SK-N-SH (cell line): Measurements from ENCODE around the gene CDX2. TPM values are rescaled to one million over a fixed set of nuclear protein-coding genes. Genes with fewer than 3 reads are reported as not detected.
A peak's percentile ranks its signal among the peaks of the same experiment; 100 is the strongest.

ENCODE experiments used
- CTCF ChIA-PET: fragments of 300-600, 350-600 bp; formaldehyde crosslinking; extraction: SDS; loops from one replicate; lab custom pipeline; 2021; lab: Yijun Ruan, JAX
- POLR2A ChIA-PET: fragments of 350-600 bp; sonication (Branson Sonifier 250); formaldehyde crosslinking; extraction: SDS; loops from one replicate; lab custom pipeline; 2020; ENCODE audit warnings: antibody characterized with exemption, inconsistent platforms; lab: Yijun Ruan, JAX
- DNase-seq: peaks from one replicate; pipeline ENCODE4 v3.0.0; 2012
- H2AFZ ChIP-seq: fragments of 200-600 bp; sonication (generic); 2 replicates; pipeline ENCODE4 v1.8.1; 2016; ENCODE audit warnings: antibody characterized with exemption, mild to moderate bottlenecking, low read depth
- H3F3A ChIP-seq: fragments of 200-600 bp; sonication (generic); replicated peaks from 2 replicates; pipeline ENCODE3; 2016; ENCODE audit warnings: antibody characterized with exemption, mild to moderate bottlenecking; ENCODE audit not compliant: insufficient read depth
- H3K27ac ChIP-seq, 2 experiments: fragments of 200-500 bp in 1 of 2; fragments of 200-600 bp in 1 of 2; sonication (Bioruptor generic) in 1 of 2; sonication (generic), shearing (Covaris generic) in 1 of 2; 2 replicates each; pipeline versions ENCODE4 v1.5.1 to v1.6.1; 2014 to 2016; ENCODE audit warnings: low read depth in 2 of 2, inconsistent platforms in 1 of 2, low read length in 1 of 2, mild to moderate bottlenecking in 1 of 2, mixed read lengths in 1 of 2
- H3K27me3 ChIP-seq: fragments of 200-600 bp; sonication (generic), shearing (Covaris generic); 2 replicates; pipeline ENCODE4 v1.6.1; 2016; ENCODE audit warnings: mixed run types; ENCODE audit not compliant: insufficient read depth
- H3K36me3 ChIP-seq, 2 experiments: fragments of 200-500 bp in 1 of 2; fragments of 200-600 bp in 1 of 2; sonication (Bioruptor generic) in 1 of 2; sonication (generic) in 1 of 2; replicated peaks in 1 of 2; 2 replicates each; pipeline versions ENCODE3 to v1.5.1; 2014 to 2016; ENCODE audit warnings: low read length in 1 of 2, mild to moderate bottlenecking in 1 of 2; ENCODE audit not compliant: insufficient read depth in 2 of 2, control insufficient read depth in 1 of 2
- H3K4me1 ChIP-seq, 2 experiments: fragments of 200-500 bp in 1 of 2; fragments of 200-600 bp in 1 of 2; sonication (Bioruptor generic) in 1 of 2; sonication (generic), shearing (Covaris generic) in 1 of 2; 2 replicates each; pipeline versions ENCODE4 v1.5.1 to v1.6.1; 2014 to 2016; ENCODE audit warnings: low read depth in 1 of 2, low read length in 1 of 2, mixed run types in 1 of 2; ENCODE audit not compliant: insufficient read depth in 2 of 2, control insufficient read depth in 1 of 2
- H3K4me2 ChIP-seq: fragments of 200-600 bp; sonication (generic), shearing (Covaris generic); 2 replicates; pipeline ENCODE4 v1.6.1; 2017; ENCODE audit warnings: mixed run types
- H3K4me3 ChIP-seq, 2 experiments: fragments of 200-500 bp in 1 of 2; fragments of 200-600 bp in 1 of 2; sonication (Bioruptor generic) in 1 of 2; sonication (generic), shearing (Covaris generic) in 1 of 2; 2 replicates each; pipeline versions ENCODE4 v1.5.1 to v1.8.1; 2014 to 2016; ENCODE audit warnings: low read depth in 2 of 2, inconsistent platforms in 1 of 2, low read length in 1 of 2, mild to moderate bottlenecking in 1 of 2, mixed read lengths in 1 of 2, moderate library complexity in 1 of 2
- H3K79me2 ChIP-seq: fragments of 200-600 bp; sonication (generic); 2 replicates; pipeline ENCODE4 v1.8.1; 2017; ENCODE audit warnings: mild to moderate bottlenecking; ENCODE audit not compliant: insufficient read depth
- H3K9ac ChIP-seq: fragments of 200-600 bp; sonication (generic); 2 replicates; pipeline ENCODE4 v1.6.1; 2017; ENCODE audit warnings: mixed run types
- H3K9me2 ChIP-seq: fragments of 200-600 bp; sonication (generic); 2 replicates; pipeline ENCODE4 v1.6.1; 2017; ENCODE audit warnings: mixed run types
- H3K9me3 ChIP-seq: fragments of 200-600 bp; sonication (generic); 2 replicates; pipeline ENCODE4 v1.6.1; 2017; ENCODE audit warnings: mixed run types, mild to moderate bottlenecking, moderate library complexity
- H4K20me1 ChIP-seq: fragments of 200-600 bp; sonication (generic); 2 replicates; pipeline ENCODE4 v1.6.1; 2017; ENCODE audit warnings: mild to moderate bottlenecking, mixed run types; ENCODE audit not compliant: insufficient read depth
- CHD2 ChIP-seq: fragments of 150-350 bp; IDR thresholded peaks from 2 replicates; pipeline ENCODE4 v1.6.1; 2018; ENCODE audit warnings: low read length; ENCODE audit not compliant: partially characterized antibody
- EP300 ChIP-seq, 2 experiments: IDR thresholded peaks; 2 replicates each; pipeline versions ENCODE4 v1.4.0 to v1.6.1; 2012; ENCODE audit warnings: borderline replicate concordance in 1 of 2, low read depth in 1 of 2, low read length in 1 of 2
- EZH2phosphoT487 ChIP-seq: fragments of 200-600 bp; sonication (generic); IDR thresholded peaks from 2 replicates; pipeline ENCODE4 v1.6.1; 2017; ENCODE audit warnings: low read depth, mixed run types, mild to moderate bottlenecking, antibody characterized with exemption, moderate library complexity, borderline replicate concordance
- FOSL2 ChIP-seq: IDR thresholded peaks from 2 replicates; pipeline ENCODE4 v1.4.0; 2012; ENCODE audit warnings: low read depth, mild to moderate bottlenecking, moderate library complexity, borderline replicate concordance
- FOXJ3 ChIP-seq: sonication (generic); formaldehyde crosslinking; IDR thresholded peaks from 2 replicates; pipeline ENCODE4 v1.5.1; 2020; ENCODE audit warnings: mild to moderate bottlenecking, missing genetic modification reagents
- FOXM1 ChIP-seq: IDR thresholded peaks from 2 replicates; pipeline ENCODE4 v1.4.0; 2012; ENCODE audit warnings: low read depth, mild to moderate bottlenecking
- GABPA ChIP-seq: IDR thresholded peaks from 2 replicates; pipeline ENCODE4 v1.4.0; 2012; ENCODE audit warnings: low read depth, mild to moderate bottlenecking
- GATA2 ChIP-seq: sonication (generic); formaldehyde crosslinking; IDR thresholded peaks from 2 replicates; pipeline ENCODE4 v1.5.0; 2020; ENCODE audit warnings: mild to moderate bottlenecking, missing genetic modification reagents
- JUND ChIP-seq: IDR thresholded peaks from 2 replicates; pipeline ENCODE4 v1.4.0; 2012
- MXI1 ChIP-seq: IDR thresholded peaks from 2 replicates; pipeline ENCODE4 v1.6.1; 2012; ENCODE audit warnings: mild to moderate bottlenecking, low read depth, low read length, improper control_type of control experiment
- NFIC ChIP-seq: IDR thresholded peaks from 2 replicates; pipeline ENCODE4 v1.4.0; 2012; ENCODE audit warnings: borderline replicate concordance
- POLR2AphosphoS5 ChIP-seq: IDR thresholded peaks from 2 replicates; pipeline ENCODE4 v1.6.1; 2012; ENCODE audit warnings: low read depth, low read length
- RAD21 ChIP-seq: IDR thresholded peaks from 2 replicates; pipeline ENCODE4 v1.6.1; 2012; ENCODE audit warnings: mild to moderate bottlenecking, low read length
- TCF12 ChIP-seq: IDR thresholded peaks from 2 replicates; pipeline ENCODE4 v1.4.0; 2012
- TEAD4 ChIP-seq: IDR thresholded peaks from 2 replicates; pipeline ENCODE4 v1.4.0; 2012; ENCODE audit warnings: mild to moderate bottlenecking, borderline replicate concordance; ENCODE audit not compliant: insufficient read depth
- YY1 ChIP-seq: IDR thresholded peaks from 2 replicates; pipeline ENCODE4 v1.4.0; 2012; ENCODE audit warnings: low read depth, mild to moderate bottlenecking
- WGBS: methylation state at CpG from one replicate; pipeline ENCODE4 v1.1.6; 2017; ENCODE audit warnings: low lambda C conversion rate; 5-methylcytosine and 5-hydroxymethylcytosine counted together
- polyA plus RNA-seq, 3 experiments: library from polyadenylated mRNA; depleted of rRNA; stranded (reverse); fragments of >200 nt; gene quantifications; 2 replicates each; pipeline ENCODE4 v1.2.3, GENCODE V29; 2012
- TF ChIP-seq, protein P1 (sequence below): IDR thresholded peaks from 2 replicates; pipeline ENCODE4 v1.4.0; 2012; ENCODE audit warnings: low read depth
- TF ChIP-seq, protein P2 (sequence below): IDR thresholded peaks from 2 replicates; pipeline ENCODE4 v1.4.0; 2012; ENCODE audit warnings: low read depth, borderline replicate concordance
- TF ChIP-seq, protein P3 (sequence below): fragments of 150-350 bp; IDR thresholded peaks from 2 replicates; pipeline ENCODE4 v1.6.1; 2016; ENCODE audit warnings: mild to moderate bottlenecking, low read depth, low read length
- TF ChIP-seq, protein P4 (sequence below): IDR thresholded peaks from 2 replicates; pipeline ENCODE4; 2012

Gene CDX2
- polyA plus RNA-seq, 1 of the 3 experiments (the other 2 are of a cell fraction), result not detected

DNA sequence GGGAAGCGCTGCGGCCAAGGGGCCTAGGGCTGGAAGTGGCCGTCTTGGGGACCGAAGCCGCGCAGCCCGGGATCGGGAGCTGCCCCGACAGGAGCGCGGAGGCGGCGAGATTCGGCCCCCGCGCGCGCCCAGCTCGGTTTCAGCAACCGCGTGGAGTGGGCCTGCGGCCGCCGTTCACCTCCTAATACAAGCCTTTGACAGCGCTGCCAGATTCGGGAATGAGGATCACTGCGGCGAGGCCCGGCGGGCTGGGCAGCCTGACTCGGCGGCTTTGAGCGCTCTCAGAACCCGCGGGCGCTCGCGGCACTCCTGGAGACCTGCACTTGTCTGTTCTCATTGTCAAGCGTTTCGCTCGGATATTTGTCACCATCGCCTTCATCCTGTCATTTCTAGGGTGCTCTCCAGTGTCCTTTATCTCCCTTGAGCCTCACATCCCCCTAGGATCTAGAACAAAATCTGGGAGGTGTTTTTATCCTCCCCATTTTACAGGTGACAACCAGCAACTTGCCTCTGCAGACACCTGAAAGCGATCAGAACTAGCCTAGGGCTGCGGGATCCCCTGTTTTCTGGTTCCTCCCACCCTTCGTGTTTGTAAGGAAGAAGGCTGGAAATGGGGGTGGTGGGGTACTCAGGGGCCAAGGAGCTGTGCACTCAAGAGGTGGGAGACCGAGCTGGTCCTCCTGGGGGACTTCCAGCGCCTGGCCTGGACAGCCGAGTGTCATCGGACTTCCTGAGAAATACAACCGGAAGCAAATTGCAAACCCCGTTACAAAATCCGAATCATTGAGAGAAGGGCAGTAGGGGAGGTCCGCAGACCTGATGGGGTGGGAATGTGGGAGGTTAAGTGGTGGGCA, 1.5 kb upstream of the CDX2 start:
- POLR2A ChIA-PET, result no interaction called here
- no peaks in the 10 kb centered on the region for H3K9me2 ChIP-seq
- H3K27ac ChIP-seq, result no peak overlapping the region
- no peak overlapping the region for H3K4me2 ChIP-seq
- H4K20me1 ChIP-seq, result no peaks in the 10 kb centered on the region
- no peaks in the 10 kb centered on the region for H3K9me3 ChIP-seq
- H3K9ac ChIP-seq, result no peak overlapping the region
- no peaks in the 10 kb centered on the region for H3K36me3 ChIP-seq
- no peaks in the 10 kb centered on the region for H3K79me2 ChIP-seq
- DNase-seq, result peak; percentile 19
- WGBS, result 11% methylated on average over 22 of the region's 53 CpGs
- TF ChIP-seq TCF12, result no peak
- no peak for TF ChIP-seq MXI1
- TF ChIP-seq POLR2AphosphoS5, result no peak
- TF ChIP-seq EZH2phosphoT487, result peak; percentile 91; the same call in 1 of the 2 replicates
- TF ChIP-seq NFIC, result no peak
- peaks cover 99% of the 10 kb centered on the region for H3K27me3 ChIP-seq
- H3F3A ChIP-seq, result no peaks in the 10 kb centered on the region
- no peak overlapping the region for H2AFZ ChIP-seq
- no peak overlapping the region for H3K4me3 ChIP-seq
- CTCF ChIA-PET, result interaction anchor here (0.9 to 1.7 kb wide), 4 partner anchors 14 to 608 kb away, joined by 3 to 10 read pairs (median 8); no protein-coding TSS in a partner anchor
- H3K4me1 ChIP-seq, result no peaks in the 10 kb centered on the region

DNA sequence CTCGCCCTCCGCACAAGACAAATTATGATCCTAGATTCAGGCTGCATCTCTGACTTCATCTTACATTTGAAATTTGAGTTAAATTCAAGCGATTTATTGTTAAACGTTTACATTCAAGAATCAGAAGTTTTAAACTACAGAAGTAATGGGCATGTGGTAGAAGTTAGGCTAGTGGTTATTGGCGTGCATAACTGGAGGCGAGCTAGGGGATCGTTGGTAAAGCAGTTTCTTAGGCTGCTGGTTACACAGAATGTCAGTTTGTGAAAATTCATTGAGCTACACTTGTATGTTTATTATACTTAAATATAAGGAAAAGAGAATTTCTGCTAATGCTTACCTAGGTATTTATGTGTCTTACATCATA, 733 bp upstream of the CDX2 start:
- no peak overlapping the region for H3K27ac ChIP-seq
- TF ChIP-seq, protein P1, sequence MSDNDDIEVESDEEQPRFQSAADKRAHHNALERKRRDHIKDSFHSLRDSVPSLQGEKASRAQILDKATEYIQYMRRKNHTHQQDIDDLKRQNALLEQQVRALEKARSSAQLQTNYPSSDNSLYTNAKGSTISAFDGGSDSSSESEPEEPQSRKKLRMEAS, result no peak
- no peak for TF ChIP-seq EZH2phosphoT487
- no peak for TF ChIP-seq FOSL2
- no peak for TF ChIP-seq FOXM1
- TF ChIP-seq NFIC, result no peak
- TF ChIP-seq RAD21, result no peak
- TF ChIP-seq YY1, result no peak
- TF ChIP-seq GABPA, result no peak
- no peak for TF ChIP-seq CHD2
- TF ChIP-seq EP300 (IDR thresholded peaks at IDR 0.05; ENCODE audit: borderline replicate concordance in 1 of 2, low read depth in 1 of 2, low read length in 1 of 2), result no peak
- TF ChIP-seq, protein P2, sequence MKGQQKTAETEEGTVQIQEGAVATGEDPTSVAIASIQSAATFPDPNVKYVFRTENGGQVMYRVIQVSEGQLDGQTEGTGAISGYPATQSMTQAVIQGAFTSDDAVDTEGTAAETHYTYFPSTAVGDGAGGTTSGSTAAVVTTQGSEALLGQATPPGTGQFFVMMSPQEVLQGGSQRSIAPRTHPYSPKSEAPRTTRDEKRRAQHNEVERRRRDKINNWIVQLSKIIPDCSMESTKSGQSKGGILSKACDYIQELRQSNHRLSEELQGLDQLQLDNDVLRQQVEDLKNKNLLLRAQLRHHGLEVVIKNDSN, result no peak
- TF ChIP-seq FOXJ3, result no peak
- TF ChIP-seq GATA2 (CRISPR knock-in tag), result no peak
- TF ChIP-seq TCF12, result no peak
- no peak for TF ChIP-seq JUND
- TF ChIP-seq TEAD4, result no peak
- TF ChIP-seq, protein P3, sequence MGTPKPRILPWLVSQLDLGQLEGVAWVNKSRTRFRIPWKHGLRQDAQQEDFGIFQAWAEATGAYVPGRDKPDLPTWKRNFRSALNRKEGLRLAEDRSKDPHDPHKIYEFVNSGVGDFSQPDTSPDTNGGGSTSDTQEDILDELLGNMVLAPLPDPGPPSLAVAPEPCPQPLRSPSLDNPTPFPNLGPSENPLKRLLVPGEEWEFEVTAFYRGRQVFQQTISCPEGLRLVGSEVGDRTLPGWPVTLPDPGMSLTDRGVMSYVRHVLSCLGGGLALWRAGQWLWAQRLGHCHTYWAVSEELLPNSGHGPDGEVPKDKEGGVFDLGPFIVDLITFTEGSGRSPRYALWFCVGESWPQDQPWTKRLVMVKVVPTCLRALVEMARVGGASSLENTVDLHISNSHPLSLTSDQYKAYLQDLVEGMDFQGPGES, result no peak
- no peak for TF ChIP-seq MXI1
- TF ChIP-seq, protein P4, sequence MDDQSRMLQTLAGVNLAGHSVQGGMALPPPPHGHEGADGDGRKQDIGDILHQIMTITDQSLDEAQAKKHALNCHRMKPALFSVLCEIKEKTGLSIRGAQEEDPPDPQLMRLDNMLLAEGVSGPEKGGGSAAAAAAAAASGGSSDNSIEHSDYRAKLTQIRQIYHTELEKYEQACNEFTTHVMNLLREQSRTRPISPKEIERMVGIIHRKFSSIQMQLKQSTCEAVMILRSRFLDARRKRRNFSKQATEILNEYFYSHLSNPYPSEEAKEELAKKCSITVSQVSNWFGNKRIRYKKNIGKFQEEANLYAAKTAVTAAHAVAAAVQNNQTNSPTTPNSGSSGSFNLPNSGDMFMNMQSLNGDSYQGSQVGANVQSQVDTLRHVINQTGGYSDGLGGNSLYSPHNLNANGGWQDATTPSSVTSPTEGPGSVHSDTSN, result no peak
- no peak for TF ChIP-seq POLR2AphosphoS5
- no peaks in the 10 kb centered on the region for H3K9me2 ChIP-seq
- no peaks in the 10 kb centered on the region for H3K36me3 ChIP-seq
- H3K4me3 ChIP-seq, result no peak overlapping the region
- no peak overlapping the region for H2AFZ ChIP-seq
- H4K20me1 ChIP-seq, result no peaks in the 10 kb centered on the region
- no peaks in the 10 kb centered on the region for H3F3A ChIP-seq
- no peaks in the 10 kb centered on the region for H3K79me2 ChIP-seq
- ChIA-PET CTCF (interaction anchor here (0.9 to 2.5 kb wide), 5 partner anchors 15 to 608 kb away, joined by 3 to 8 read pairs (median 6); no protein-coding TSS in a partner anchor), POLR2A (no interaction called here)
- no peaks in the 10 kb centered on the region for H3K9me3 ChIP-seq
- H3K4me2 ChIP-seq, result no peak overlapping the region
- H3K27me3 ChIP-seq, result peaks cover 99% of the 10 kb centered on the region
- H3K9ac ChIP-seq, result no peak overlapping the region
- WGBS, result 22% methylated on average over 7 of the region's 7 CpGs
- DNase-seq, result no peak
- no peaks in the 10 kb centered on the region for H3K4me1 ChIP-seq
